GM21576 (cell line): ENCODE results near the gene CPNE4.
A peak's percentile ranks its signal among the peaks of the same experiment; 100 is the strongest.

Source experiments
- ATAC-seq: cut with Tn5 transposase; IDR thresholded peaks from one replicate; pipeline ENCODE4 v1.9.1; 2021; ENCODE audit warnings: mild to moderate bottlenecking, moderate library complexity; ENCODE audit not compliant: unreplicated experiment

The CPNE4 gene

GRCh38 chr3:131747466-131747865 lies 287.3 kb downstream of the CPNE4 start:
- ATAC-seq, result no peak

- no peak for ATAC-seq
Measured at GRCh38 chr3:131744765-131745164, 290.0 kb downstream of the CPNE4 start.

GRCh38 chr3:131743126-131743525 lies 291.7 kb downstream of the CPNE4 start:
- ATAC-seq, result no peak

- ATAC-seq, result no peak
Measured at GRCh38 chr3:131739211-131739610, 295.6 kb downstream of the CPNE4 start.

GRCh38 chr3:131738095-131738494 lies 296.7 kb downstream of the CPNE4 start:
- no peak for ATAC-seq

GRCh38 chr3:131735544-131735943 lies 299.3 kb downstream of the CPNE4 start:
- ATAC-seq, result no peak

- no peak for ATAC-seq
Measured at GRCh38 chr3:131735116-131735515, 299.7 kb downstream of the CPNE4 start.

GRCh38 chr3:131733086-131733841 lies 301.6 kb downstream of the CPNE4 start:
- ATAC-seq, result no peak

- no peak for ATAC-seq
Measured at GRCh38 chr3:131731709-131732108, 303.1 kb downstream of the CPNE4 start.

GRCh38 chr3:131730581-131730980 lies 304.2 kb downstream of the CPNE4 start:
- no peak for ATAC-seq

GRCh38 chr3:131729643-131730017 lies 305.2 kb downstream of the CPNE4 start:
- ATAC-seq, result no peak

GRCh38 chr3:131728898-131729642 lies 305.7 kb downstream of the CPNE4 start:
- no peak for ATAC-seq

- no peak for ATAC-seq
Measured at GRCh38 chr3:131725414-131725813, 309.4 kb downstream of the CPNE4 start.

GRCh38 chr3:131723343-131723742 lies 311.5 kb downstream of the CPNE4 start:
- no peak for ATAC-seq

- ATAC-seq, result no peak
Measured at GRCh38 chr3:131717493-131717892, 317.3 kb downstream of the CPNE4 start.

GRCh38 chr3:131716943-131717342 lies 317.9 kb downstream of the CPNE4 start:
- no peak for ATAC-seq

GRCh38 chr3:131716007-131716406 lies 318.8 kb downstream of the CPNE4 start:
- ATAC-seq, result no peak

GRCh38 chr3:131714585-131715220 lies 320.1 kb downstream of the CPNE4 start:
- peak; percentile 83 for ATAC-seq

GRCh38 chr3:131713416-131714123 lies 321.2 kb downstream of the CPNE4 start:
- ATAC-seq, result no peak

GRCh38 chr3:131712662-131713061 lies 322.2 kb downstream of the CPNE4 start:
- no peak for ATAC-seq

GRCh38 chr3:131711114-131711768 lies 323.6 kb downstream of the CPNE4 start:
- no peak for ATAC-seq
